Epithelial cell of esophagus (primary cell): Measurements from ENCODE around the gene PLSCR3.

Experiments used
- DNase-seq: peaks from one replicate; pipeline ENCODE4 v3.0.0; 2010; ENCODE audit warnings: low read depth
- H3K4me3 ChIP-seq: 2 replicates; pipeline ENCODE4 v1.5.1; 2011; ENCODE audit warnings: mild to moderate bottlenecking, low read length, control low read depth
- CTCF ChIP-seq: IDR thresholded peaks from 2 replicates; pipeline ENCODE4 v1.5.1; 2011; ENCODE audit warnings: low read depth, mild to moderate bottlenecking, low read length, control low read depth, inconsistent platforms; ENCODE audit not compliant: insufficient read depth; ENCODE audit errors: missing control alignments

The PLSCR3 gene

GRCh38 chr17:7340179-7340578 lies 54.1 kb downstream of the PLSCR3 start:
- DNase-seq = peak; percentile 33
- no peak for TF ChIP-seq CTCF
- no peak overlapping the region for H3K4me3 ChIP-seq
